Measurements from ENCODE around the gene HOMER2. TPM values are rescaled to one million over a fixed set of nuclear protein-coding genes. Genes with fewer than 3 reads are reported as not detected.
"Not testable (repeated sequence)": the region's sequence is repeated elsewhere in the genome, so short reads cannot be mapped to it uniquely, and the experiment has no call there.

The HOMER2 gene
- total RNA-seq (10 to 100 TPM; 32.6 to 64.4 (median 49.3) TPM), polyA plus RNA-seq (10 to 100 TPM; 12.3 to 14.1 TPM)
- long read RNA-seq, donor 1, transcript HOMER2-202 (9 exons, 1,950 nt): major isoform, 55 of 73 reads
- long read RNA-seq, donor 1, partial matches to known transcripts: 8 of 73 reads
- long read RNA-seq, donor 1, other reads (novel, unspliced or antisense): 8 of 73 reads
- long read RNA-seq, donor 2, transcript HOMER2-202 (9 exons, 1,950 nt): major isoform, 72 of 85 reads
- long read RNA-seq, donor 2, transcript HOMER2-201 (9 exons, 1,990 nt): minor isoform, 5 of 85 reads
- long read RNA-seq, donor 2, partial matches to known transcripts: 3 of 85 reads
- long read RNA-seq, donor 2, other reads (novel, unspliced or antisense): 5 of 85 reads
- long read RNA-seq, donor 3, partial matches to known transcripts: 2 of 8 reads
- long read RNA-seq, donor 3, other reads (novel, unspliced or antisense): 3 of 8 reads

DNA sequence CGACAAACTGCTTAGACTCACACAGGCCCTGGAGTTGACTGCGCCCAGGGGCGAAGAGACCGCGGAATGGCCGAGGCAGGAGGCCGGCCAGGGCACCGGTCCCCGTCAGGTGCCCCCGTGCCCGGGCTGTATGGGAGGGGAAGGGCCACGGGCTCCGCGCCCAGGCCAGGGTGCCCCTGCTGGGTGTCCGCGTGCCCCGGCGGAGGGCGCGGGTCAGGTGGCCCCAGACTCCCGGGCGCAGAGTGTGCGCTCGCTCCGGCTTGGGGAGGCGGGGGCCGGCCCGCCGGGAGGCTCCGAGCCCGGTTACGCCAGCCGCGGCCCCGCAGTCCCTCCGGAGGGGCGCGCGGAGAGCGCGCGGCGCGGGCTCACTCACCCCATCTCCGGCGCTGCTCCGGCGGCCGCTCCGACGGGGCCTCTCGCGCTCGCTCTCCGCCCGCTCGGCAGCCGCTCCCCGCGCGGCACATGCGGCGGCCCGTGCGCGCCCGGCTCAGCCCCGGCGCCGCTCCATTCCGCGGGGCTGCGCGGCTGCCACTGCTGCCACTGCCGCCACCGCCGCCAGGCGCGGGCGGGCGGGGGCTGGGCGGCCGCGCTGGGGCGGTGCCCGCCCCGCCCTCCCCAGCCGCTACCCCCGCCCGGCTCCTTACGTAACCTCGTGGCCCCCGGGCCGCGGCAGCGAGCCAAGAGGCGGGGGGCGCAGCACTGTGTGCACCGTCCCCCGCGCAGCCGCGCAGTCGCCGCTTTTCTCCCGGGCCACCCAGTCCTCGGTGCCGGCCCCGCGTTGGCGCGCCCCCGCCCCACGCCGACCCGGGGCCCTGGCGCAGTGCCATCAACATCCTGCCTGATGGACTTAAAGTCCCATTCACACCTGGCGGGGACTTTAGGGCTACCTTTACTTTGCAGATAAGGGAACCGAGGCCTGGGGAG is at the start of gene HOMER2:
Gene HOMER2 (minus strand): TSS at position 563 of the 924 bp plus-strand sequence. CDS start 185 bp downstream, at position 378.
- intact Hi-C loops (cut with DNase I): no loop called here
- H3K4me3 ChIP-seq: peak within 1 kb of the TSS; percentile 48 to 64 (median 60)
- H3K9me3 ChIP-seq: no peaks in the 10 kb centered on the region
- peak; percentile 49 to 82 (median 75) for ATAC-seq
- TF ChIP-seq, protein P1, sequence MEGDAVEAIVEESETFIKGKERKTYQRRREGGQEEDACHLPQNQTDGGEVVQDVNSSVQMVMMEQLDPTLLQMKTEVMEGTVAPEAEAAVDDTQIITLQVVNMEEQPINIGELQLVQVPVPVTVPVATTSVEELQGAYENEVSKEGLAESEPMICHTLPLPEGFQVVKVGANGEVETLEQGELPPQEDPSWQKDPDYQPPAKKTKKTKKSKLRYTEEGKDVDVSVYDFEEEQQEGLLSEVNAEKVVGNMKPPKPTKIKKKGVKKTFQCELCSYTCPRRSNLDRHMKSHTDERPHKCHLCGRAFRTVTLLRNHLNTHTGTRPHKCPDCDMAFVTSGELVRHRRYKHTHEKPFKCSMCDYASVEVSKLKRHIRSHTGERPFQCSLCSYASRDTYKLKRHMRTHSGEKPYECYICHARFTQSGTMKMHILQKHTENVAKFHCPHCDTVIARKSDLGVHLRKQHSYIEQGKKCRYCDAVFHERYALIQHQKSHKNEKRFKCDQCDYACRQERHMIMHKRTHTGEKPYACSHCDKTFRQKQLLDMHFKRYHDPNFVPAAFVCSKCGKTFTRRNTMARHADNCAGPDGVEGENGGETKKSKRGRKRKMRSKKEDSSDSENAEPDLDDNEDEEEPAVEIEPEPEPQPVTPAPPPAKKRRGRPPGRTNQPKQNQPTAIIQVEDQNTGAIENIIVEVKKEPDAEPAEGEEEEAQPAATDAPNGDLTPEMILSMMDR (IDR thresholded peaks at IDR 0.05): peak in 1 of 9 donors; percentile 18
- H3K4me1 ChIP-seq: peaks cover 0 to 22% (median 5%) of the 10 kb centered on the region in 9 donors
- no peaks in the 10 kb centered on the region for H3K36me3 ChIP-seq
- peak within 1 kb of the TSS; percentile 29 to 82 (median 71) for H3K27ac ChIP-seq
- peak in 1 of 2 donors; percentile 34 for DNase-seq
- peaks cover 0 to 33% (median 8%) of the 10 kb centered on the region in 7 donors for H3K27me3 ChIP-seq
- WGBS, 2 donors: 1% methylated on average over 52 to 117 of the region's 119 CpGs

DNA sequence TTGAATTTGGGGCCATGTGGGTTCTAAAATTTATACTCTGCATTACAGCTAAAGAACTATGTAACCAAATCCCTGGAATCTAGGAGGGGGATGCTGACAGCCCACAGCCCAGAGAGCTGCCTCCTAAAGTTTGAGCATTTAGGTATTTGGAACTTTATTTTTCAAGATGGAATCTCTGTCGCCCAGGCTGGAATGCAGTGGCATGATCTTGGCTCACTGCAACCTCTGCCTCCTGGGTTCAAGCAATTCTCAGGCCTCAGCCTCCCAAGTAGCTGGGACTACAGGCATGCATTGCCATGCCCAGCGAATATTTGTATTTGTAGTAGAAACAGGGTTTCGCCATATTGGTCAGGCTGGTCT is 48.1 kb upstream of the HOMER2 start:
- H3K27ac ChIP-seq, H3K4me1 ChIP-seq, H3K27me3 ChIP-seq, H3K4me3 ChIP-seq, DNase-seq, H3K9me3 ChIP-seq: not testable (repeated sequence)
- peak in 1 of 8 donors; percentile 35 for ATAC-seq
- peaks cover 0 to 25% (median 8%) of the 10 kb centered on the region in 9 donors for H3K36me3 ChIP-seq
- TF ChIP-seq, protein P1 (IDR thresholded peaks at IDR 0.05): peak in 1 of 9 donors; percentile 3
- intact Hi-C loops (cut with DNase I): loop anchor here in 9 of 10 donors (1.0 to 10.0 kb wide), 7 partner anchors 150 to 466 kb away; partner anchors contain the start of genes HDGFL3 (in 1 of the 9) and RPS17 (in 1 of the 9)
- 94 to 95% methylated on average over 3 of the region's 3 CpGs for WGBS, 2 donors

DNA sequence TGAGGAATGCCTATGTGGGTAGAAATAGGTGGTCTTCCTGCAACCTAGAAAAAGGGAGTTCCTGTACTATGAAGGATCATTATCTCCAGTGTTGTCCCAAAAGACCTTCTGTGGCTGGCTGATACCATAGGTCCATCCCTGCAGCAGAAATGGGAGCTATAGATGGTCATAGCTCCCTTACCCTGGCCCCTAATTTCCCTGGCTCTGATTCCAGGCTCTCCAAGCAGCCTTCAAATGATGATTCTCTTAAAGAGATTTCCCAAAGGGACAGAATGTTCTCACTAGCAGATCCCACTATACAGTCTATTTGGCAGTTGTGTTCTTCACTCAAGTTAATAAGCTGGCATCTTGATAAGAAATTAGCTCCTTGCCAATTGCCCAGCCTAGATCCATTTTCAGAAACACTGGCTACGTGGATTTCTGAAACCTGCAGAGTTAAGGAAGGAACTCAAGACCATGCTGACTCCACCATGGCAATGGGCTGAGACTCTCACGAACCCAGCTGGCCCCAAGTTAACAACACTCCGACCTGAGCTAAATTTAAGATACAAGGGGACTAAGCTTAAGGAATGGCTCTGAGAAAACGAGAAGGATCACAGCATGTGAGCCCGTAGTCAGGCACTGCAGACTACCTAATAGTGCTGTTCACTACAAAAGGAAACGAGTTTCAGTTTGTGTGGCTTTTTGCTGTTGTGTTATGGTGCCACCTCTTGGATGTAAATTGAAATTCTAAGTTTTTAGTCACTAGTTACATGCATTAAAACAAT is 47.6 kb upstream of the HOMER2 start:
- 13 to 17% methylated on average over 6 of the region's 6 CpGs for WGBS, 2 donors
- TF ChIP-seq, protein P1 (IDR thresholded peaks at IDR 0.05): peak in 7 of 9 donors; percentile 46 to 69 (median 52)
- peaks cover 0 to 19% (median 4%) of the 10 kb centered on the region in 9 donors for H3K36me3 ChIP-seq
- H3K9me3 ChIP-seq: no peaks in the 10 kb centered on the region
- peak overlapping the region in 7 of 10 donors; percentile 5 to 45 (median 31) for H3K4me3 ChIP-seq
- no peak for DNase-seq
- H3K4me1 ChIP-seq: peaks cover 0 to 10% (median 6%) of the 10 kb centered on the region in 9 donors
- peak overlapping the region in 3 of 10 donors; percentile 10 to 24 (median 16) for H3K27ac ChIP-seq
- ATAC-seq: peak; percentile 61 to 86 (median 80)
- intact Hi-C loops (cut with DNase I): loop anchor here in 9 of 10 donors (1.0 to 10.0 kb wide), 7 partner anchors 150 to 465 kb away; partner anchors contain the start of genes HDGFL3 (in 1 of the 9) and RPS17 (in 1 of the 9)
- no peaks in the 10 kb centered on the region for H3K27me3 ChIP-seq

All from heart right ventricle (tissue), 16 donors.